ENCODE measurements around the gene LYZL1.

- no peak for TF ChIP-seq CTCF (IDR thresholded peaks at IDR 0.05)
- TF ChIP-seq POLR2A (IDR thresholded peaks at IDR 0.05) = no peak
- no peak for TF ChIP-seq EP300 (IDR thresholded peaks at IDR 0.05)
Observed at GRCh38 chr10:29319205-29319781, 30.4 kb downstream of the LYZL1 start.

Data from ovary (tissue), 3 donors.